ENCODE measurements around the gene OSBPL6. TPM values are rescaled to one million over a fixed set of nuclear protein-coding genes. Genes with fewer than 3 reads are reported as not detected.
"Not testable (repeated sequence)": the region's sequence is repeated elsewhere in the genome, so short reads cannot be mapped to it uniquely, and the experiment has no call there.

The OSBPL6 gene
- total RNA-seq, 1 experiment from 2014 or later: 2.3 TPM

DNA sequence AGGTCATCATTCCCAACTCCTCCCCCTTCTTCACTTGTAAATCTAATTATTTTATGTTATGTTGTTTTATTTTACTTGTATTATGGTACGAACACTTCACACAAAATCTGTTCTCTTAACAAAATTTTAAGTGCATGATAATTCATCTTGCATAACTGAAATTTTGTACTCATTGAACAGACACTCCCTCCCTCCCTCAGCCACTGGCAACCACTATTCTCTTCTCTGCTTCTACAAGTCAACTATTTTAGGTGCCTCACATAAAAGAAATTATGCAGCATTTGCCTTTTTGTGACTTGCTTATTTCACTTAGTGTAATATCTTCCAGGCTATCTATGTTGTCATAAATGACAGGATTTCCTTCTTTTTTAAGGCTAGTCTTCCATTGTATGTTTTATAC lies 30.4 kb upstream of the OSBPL6 start:
- TF ChIP-seq, protein P1, sequence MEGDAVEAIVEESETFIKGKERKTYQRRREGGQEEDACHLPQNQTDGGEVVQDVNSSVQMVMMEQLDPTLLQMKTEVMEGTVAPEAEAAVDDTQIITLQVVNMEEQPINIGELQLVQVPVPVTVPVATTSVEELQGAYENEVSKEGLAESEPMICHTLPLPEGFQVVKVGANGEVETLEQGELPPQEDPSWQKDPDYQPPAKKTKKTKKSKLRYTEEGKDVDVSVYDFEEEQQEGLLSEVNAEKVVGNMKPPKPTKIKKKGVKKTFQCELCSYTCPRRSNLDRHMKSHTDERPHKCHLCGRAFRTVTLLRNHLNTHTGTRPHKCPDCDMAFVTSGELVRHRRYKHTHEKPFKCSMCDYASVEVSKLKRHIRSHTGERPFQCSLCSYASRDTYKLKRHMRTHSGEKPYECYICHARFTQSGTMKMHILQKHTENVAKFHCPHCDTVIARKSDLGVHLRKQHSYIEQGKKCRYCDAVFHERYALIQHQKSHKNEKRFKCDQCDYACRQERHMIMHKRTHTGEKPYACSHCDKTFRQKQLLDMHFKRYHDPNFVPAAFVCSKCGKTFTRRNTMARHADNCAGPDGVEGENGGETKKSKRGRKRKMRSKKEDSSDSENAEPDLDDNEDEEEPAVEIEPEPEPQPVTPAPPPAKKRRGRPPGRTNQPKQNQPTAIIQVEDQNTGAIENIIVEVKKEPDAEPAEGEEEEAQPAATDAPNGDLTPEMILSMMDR (IDR thresholded peaks at IDR 0.05; ENCODE audit: unreplicated experiment): no peak
- no TSS peak for BruUV-seq (replicated peaks)
- Mint-ChIP-seq H3K4me1 (ENCODE audit: low read depth, unreplicated experiment) (peaks cover 8% of the 10 kb centered on the region), H3K4me3 (ENCODE audit: low read depth, unreplicated experiment) (no peak overlapping the region), H3K27ac (ENCODE audit: unreplicated experiment) (no peak overlapping the region), H3K27me3 (ENCODE audit: unreplicated experiment) (no peaks in the 10 kb centered on the region), H3K36me3 (ENCODE audit: insufficient read depth, unreplicated experiment) (no peaks in the 10 kb centered on the region), H3K9me3 (ENCODE audit: low read depth, unreplicated experiment) (no peaks in the 10 kb centered on the region)
- intact Hi-C loops (cut with micrococcal nuclease; ENCODE audit: unreplicated experiment): no loop called here
- CTCF ChIA-PET: no interaction called here
- DNase-seq: no peak

DNA sequence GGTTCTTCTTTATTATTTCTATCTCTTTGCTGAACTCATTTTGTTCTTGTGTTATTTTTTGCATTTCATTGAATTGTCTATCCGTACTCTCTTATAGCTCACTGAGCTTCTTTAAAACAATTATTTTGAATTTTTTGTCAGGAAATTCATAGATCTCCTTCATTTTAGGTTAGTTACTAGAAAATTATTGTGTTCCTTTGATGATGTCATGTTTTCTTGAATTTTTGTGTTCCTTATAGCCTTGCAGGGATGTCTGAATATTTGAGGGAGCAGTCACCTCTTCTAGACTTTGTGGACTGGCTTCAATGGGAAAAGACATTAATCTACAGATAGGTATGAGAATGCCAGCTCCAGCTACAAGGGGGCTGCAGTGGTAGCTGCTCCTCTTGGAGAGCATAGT lies 20.7 kb upstream of the OSBPL6 start:
- no TSS peak for BruUV-seq (replicated peaks)
- Mint-ChIP-seq H3K4me3 (ENCODE audit: low read depth, unreplicated experiment) (no peak overlapping the region), H3K4me1 (ENCODE audit: low read depth, unreplicated experiment) (no peaks in the 10 kb centered on the region), H3K27ac (ENCODE audit: unreplicated experiment) (no peak overlapping the region), H3K36me3 (ENCODE audit: insufficient read depth, unreplicated experiment) (no peaks in the 10 kb centered on the region), H3K9me3 (ENCODE audit: low read depth, unreplicated experiment) (no peaks in the 10 kb centered on the region), H3K27me3 (ENCODE audit: unreplicated experiment) (no peaks in the 10 kb centered on the region)
- CTCF ChIA-PET: no interaction called here
- TF ChIP-seq, protein P1 (IDR thresholded peaks at IDR 0.05; ENCODE audit: unreplicated experiment): no peak
- DNase-seq: no peak
- intact Hi-C loops (cut with micrococcal nuclease; ENCODE audit: unreplicated experiment): no loop called here

DNA sequence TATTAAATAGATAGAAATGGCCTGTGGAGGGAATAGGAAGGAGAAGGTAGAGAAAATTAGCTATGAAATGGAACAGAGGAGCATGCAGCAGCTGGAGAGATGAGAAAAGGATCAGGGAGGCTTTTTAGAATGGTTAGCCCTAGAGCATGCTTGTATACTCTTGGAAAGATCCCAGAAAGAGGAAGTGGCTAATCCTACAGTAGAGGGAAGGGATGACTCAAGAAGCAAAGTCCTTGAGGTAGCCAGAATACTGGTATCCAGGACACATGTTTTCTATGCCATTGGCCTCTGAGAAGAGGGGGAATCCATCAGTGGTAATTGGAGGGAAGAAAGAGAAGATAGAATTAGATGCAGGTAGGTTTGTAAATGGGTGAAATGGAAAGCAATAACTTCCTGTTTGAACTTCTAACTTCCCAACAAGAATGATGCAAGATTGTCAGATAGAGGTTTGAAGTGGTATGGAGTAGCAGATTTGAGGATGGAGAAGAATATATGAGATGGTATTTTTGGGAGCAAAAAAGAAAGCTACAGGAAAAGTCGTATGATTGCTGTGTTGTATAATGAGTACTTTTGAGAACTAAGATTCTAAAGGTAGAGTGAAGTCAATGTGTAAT lies 17.1 kb upstream of the OSBPL6 start:
- Mint-ChIP-seq H3K27me3 (ENCODE audit: unreplicated experiment) (no peaks in the 10 kb centered on the region), H3K4me3 (ENCODE audit: low read depth, unreplicated experiment) (no peak overlapping the region), H3K36me3 (ENCODE audit: insufficient read depth, unreplicated experiment) (no peaks in the 10 kb centered on the region), H3K27ac (ENCODE audit: unreplicated experiment) (no peak overlapping the region), H3K4me1 (ENCODE audit: low read depth, unreplicated experiment) (no peaks in the 10 kb centered on the region), H3K9me3 (ENCODE audit: low read depth, unreplicated experiment) (no peaks in the 10 kb centered on the region)
- no TSS peak for BruUV-seq (replicated peaks)
- no peak for DNase-seq
- TF ChIP-seq, protein P1 (IDR thresholded peaks at IDR 0.05; ENCODE audit: unreplicated experiment): no peak
- intact Hi-C loops (cut with micrococcal nuclease; ENCODE audit: unreplicated experiment): no loop called here
- CTCF ChIA-PET: interaction anchor here (0.6 kb wide), 1 partner anchor 77 kb away, joined by 4 read pairs; no protein-coding TSS in a partner anchor

DNA sequence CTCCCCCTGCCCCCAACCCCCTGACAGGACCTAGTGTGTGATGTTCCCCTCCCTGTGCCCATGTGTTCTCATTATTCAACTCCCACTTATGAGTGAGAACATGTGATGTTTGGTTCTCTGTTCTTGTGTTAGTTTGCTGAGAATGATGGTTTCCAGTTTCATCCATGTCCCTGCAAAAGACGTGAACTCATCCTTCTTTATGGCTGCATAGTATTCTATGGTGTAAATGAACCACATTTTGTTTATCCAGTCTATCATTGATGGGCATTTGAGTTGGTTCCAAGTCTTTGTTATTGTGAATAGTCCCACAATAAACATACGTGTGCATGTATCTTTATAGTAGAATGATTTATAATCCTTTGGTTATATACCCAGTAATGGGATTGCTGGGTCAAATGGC lies 13.7 kb upstream of the OSBPL6 start:
- H3K4me3 Mint-ChIP-seq (ENCODE audit: low read depth, unreplicated experiment); H3K4me1 Mint-ChIP-seq (ENCODE audit: low read depth, unreplicated experiment); H3K27me3 Mint-ChIP-seq (ENCODE audit: unreplicated experiment); H3K36me3 Mint-ChIP-seq (ENCODE audit: insufficient read depth, unreplicated experiment); DNase-seq; H3K27ac Mint-ChIP-seq (ENCODE audit: unreplicated experiment); BruUV-seq (replicated peaks); H3K9me3 Mint-ChIP-seq (ENCODE audit: low read depth, unreplicated experiment); intact Hi-C loops (cut with micrococcal nuclease; ENCODE audit: unreplicated experiment): not testable (repeated sequence)
- CTCF ChIA-PET: interaction anchor here (0.6 kb wide), 1 partner anchor 18 kb away, joined by 6 read pairs; no protein-coding TSS in a partner anchor

DNA sequence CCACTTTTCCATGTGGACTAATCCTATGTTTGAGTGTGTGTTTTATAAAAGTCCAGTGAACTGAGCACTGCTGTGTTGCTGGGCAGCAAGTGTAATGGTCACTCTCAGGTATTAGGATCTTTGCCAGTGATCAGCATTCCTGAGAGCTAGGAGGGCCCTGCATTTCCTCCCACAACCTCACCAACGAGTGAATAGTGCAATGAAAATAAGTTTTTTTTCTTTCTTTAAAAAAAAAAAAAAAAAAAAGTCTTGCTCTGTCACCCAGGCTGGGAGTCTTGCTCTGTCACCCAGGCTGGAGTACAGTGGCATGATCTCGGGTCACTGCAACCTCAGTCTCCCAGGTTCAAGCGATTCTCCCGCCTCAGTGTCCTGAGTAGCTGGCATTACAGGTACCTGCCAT lies 6.5 kb upstream of the OSBPL6 start:
- no peaks in the 10 kb centered on the region for H3K36me3 Mint-ChIP-seq (ENCODE audit: insufficient read depth, unreplicated experiment)
- intact Hi-C loops (cut with micrococcal nuclease; ENCODE audit: unreplicated experiment): no loop called here
- H3K27me3 Mint-ChIP-seq (ENCODE audit: unreplicated experiment): peaks cover 29% of the 10 kb centered on the region
- TF ChIP-seq, protein P1 (IDR thresholded peaks at IDR 0.05; ENCODE audit: unreplicated experiment): no peak
- CTCF ChIA-PET: no interaction called here
- H3K9me3 Mint-ChIP-seq (ENCODE audit: low read depth, unreplicated experiment): no peaks in the 10 kb centered on the region
- no peak overlapping the region for H3K4me3 Mint-ChIP-seq (ENCODE audit: low read depth, unreplicated experiment)
- no peak overlapping the region for H3K27ac Mint-ChIP-seq (ENCODE audit: unreplicated experiment)
- H3K4me1 Mint-ChIP-seq (ENCODE audit: low read depth, unreplicated experiment): no peaks in the 10 kb centered on the region
- no peak for DNase-seq
- BruUV-seq (replicated peaks): no TSS peak

All from Calu3 (cell line).